ENCODE data around the gene IL31. TPM values are rescaled to one million over a fixed set of nuclear protein-coding genes. Genes with fewer than 3 reads are reported as not detected.
"Not testable (repeated sequence)": the region's sequence is repeated elsewhere in the genome, so short reads cannot be mapped to it uniquely, and the experiment has no call there.

Gene IL31
- total and polyA plus RNA-seq, 3 experiments from 2014 or later, result 4.1 to 5.1 TPM; not detected in 1

- H3K27ac Mint-ChIP-seq; H3K4me3 ChIP-seq (ENCODE audit: low read length); CTCF ChIA-PET; H3K27ac ChIP-seq (ENCODE audit: low read depth, low read length); H3K9me3 Mint-ChIP-seq; H3K9me3 ChIP-seq (ENCODE audit: low read length); H3K27me3 Mint-ChIP-seq; POLR2A ChIA-PET; H3K4me1 Mint-ChIP-seq; H3K4me1 ChIP-seq (ENCODE audit: insufficient read depth, low read length); H3K36me3 Mint-ChIP-seq; H3K27me3 ChIP-seq (ENCODE audit: insufficient read depth, low read length, poor library complexity, severe bottlenecking); DNase-seq; H3K4me3 Mint-ChIP-seq; H3K36me3 ChIP-seq (ENCODE audit: insufficient read depth, low read length): not testable (repeated sequence)
These were observed 2.5 kb upstream of the IL31 start for GRCh38 chr12:122176473-122176872.

- Mint-ChIP-seq H3K27me3 (peaks cover 2 to 6% of the 10 kb centered on the region in 2 donors), H3K4me1 (peaks cover under 1 to 5% (median 2%) of the 10 kb centered on the region in 3 donors), H3K9me3 (peaks cover 0 to 1% (median 0%) of the 10 kb centered on the region in 5 donors), H3K27ac (no peak overlapping the region), H3K4me3 (no peak overlapping the region), H3K36me3 (no peaks in the 10 kb centered on the region)
- ChIA-PET CTCF (no interaction called here), POLR2A (no interaction called here)
- Histone ChIP-seq H3K4me1 (ENCODE audit: insufficient read depth, low read length) (no peaks in the 10 kb centered on the region), H3K9me3 (ENCODE audit: low read length) (no peaks in the 10 kb centered on the region), H3K27me3 (ENCODE audit: insufficient read depth, low read length, poor library complexity, severe bottlenecking) (no peaks in the 10 kb centered on the region), H3K36me3 (ENCODE audit: insufficient read depth, low read length) (no peaks in the 10 kb centered on the region), H3K4me3 (ENCODE audit: low read length) (no peak overlapping the region), H3K27ac (ENCODE audit: low read depth, low read length) (no peak overlapping the region)
- no peak for DNase-seq
These were observed 1.6 kb downstream of the IL31 start for GRCh38 chr12:122172262-122172939.

- peaks cover 6% of the 10 kb centered on the region for H3K4me1 ChIP-seq (ENCODE audit: insufficient read depth, low read length)
- H3K36me3 ChIP-seq (ENCODE audit: insufficient read depth, low read length), result no peaks in the 10 kb centered on the region
- Mint-ChIP-seq H3K36me3 (no peaks in the 10 kb centered on the region), H3K27ac (no peak overlapping the region), H3K4me1 (peaks cover 9 to 15% (median 12%) of the 10 kb centered on the region in 3 donors), H3K4me3 (no peak overlapping the region), H3K27me3 (peaks cover 2 to 6% of the 10 kb centered on the region in 2 donors), H3K9me3 (peaks cover 0 to 1% (median 0%) of the 10 kb centered on the region in 5 donors)
- no peaks in the 10 kb centered on the region for H3K27me3 ChIP-seq (ENCODE audit: insufficient read depth, low read length, poor library complexity, severe bottlenecking)
- H3K9me3 ChIP-seq (ENCODE audit: low read length), result no peaks in the 10 kb centered on the region
- H3K4me3 ChIP-seq (ENCODE audit: low read length), result no peak overlapping the region
- DNase-seq, result no peak
- no peak overlapping the region for H3K27ac ChIP-seq (ENCODE audit: low read depth, low read length)
- ChIA-PET POLR2A (no interaction called here), CTCF (no interaction called here)
These were observed 2.6 kb downstream of the IL31 start for GRCh38 chr12:122171399-122171798.

- H3K27me3 ChIP-seq (ENCODE audit: insufficient read depth, low read length, poor library complexity, severe bottlenecking), result no peaks in the 10 kb centered on the region
- no peak for DNase-seq
- Mint-ChIP-seq H3K4me3 (no peak overlapping the region), H3K27ac (peak overlapping the region in 2 of 8 donors; percentile 25 to 87), H3K4me1 (peaks cover 11 to 16% (median 13%) of the 10 kb centered on the region in 3 donors), H3K9me3 (no peaks in the 10 kb centered on the region), H3K27me3 (peaks cover 3 to 6% of the 10 kb centered on the region in 2 donors), H3K36me3 (no peaks in the 10 kb centered on the region)
- ChIA-PET CTCF (no interaction called here), POLR2A (interaction anchor here (0.5 kb wide), 1 partner anchor 10 kb away, joined by 3 read pairs; no protein-coding TSS in a partner anchor)
- H3K4me1 ChIP-seq (ENCODE audit: insufficient read depth, low read length), result peaks cover 7% of the 10 kb centered on the region
- H3K9me3 ChIP-seq (ENCODE audit: low read length), result no peaks in the 10 kb centered on the region
- H3K27ac ChIP-seq (ENCODE audit: low read depth, low read length), result no peak overlapping the region
- H3K4me3 ChIP-seq (ENCODE audit: low read length), result no peak overlapping the region
- H3K36me3 ChIP-seq (ENCODE audit: insufficient read depth, low read length), result no peaks in the 10 kb centered on the region
These were observed 5.5 kb downstream of the IL31 start for GRCh38 chr12:122168492-122168891.

DNA sequence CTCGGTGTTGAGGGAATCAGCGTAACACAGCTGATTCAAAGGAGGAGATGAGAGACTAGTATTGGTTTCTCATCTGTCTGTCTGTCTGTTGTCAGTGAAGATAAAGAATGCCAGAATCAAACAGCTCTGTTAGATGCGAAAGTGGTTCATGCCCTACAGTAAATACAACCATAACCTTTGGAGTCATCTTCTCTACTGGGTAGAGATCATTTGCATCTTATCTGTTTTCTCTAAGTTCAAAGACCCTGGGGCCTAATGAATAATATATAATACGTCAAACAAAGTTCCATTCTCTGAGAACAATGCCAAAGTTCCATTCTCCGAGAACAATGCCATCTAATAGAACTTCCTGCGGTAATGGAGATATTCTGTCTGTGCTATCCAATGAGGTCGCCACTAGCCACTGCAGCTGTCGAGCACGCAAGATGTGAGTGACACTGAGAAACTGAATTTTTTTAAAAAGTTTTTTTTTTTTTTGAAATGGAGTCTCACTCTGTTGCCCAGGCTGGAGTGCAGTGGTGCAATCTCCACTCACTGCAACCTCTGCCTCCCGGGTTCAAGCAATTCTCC, 6.6 kb downstream of the IL31 start:
- Mint-ChIP-seq H3K9me3 (no peaks in the 10 kb centered on the region), H3K4me1 (peaks cover 17 to 25% (median 23%) of the 10 kb centered on the region in 3 donors), H3K27me3 (peaks cover 3 to 6% of the 10 kb centered on the region in 2 donors), H3K36me3 (no peaks in the 10 kb centered on the region), H3K27ac (peak overlapping the region; percentile 11 to 86 (median 81)), H3K4me3 (peak overlapping the region in 6 of 7 donors; percentile 64 to 85 (median 68))
- ChIA-PET POLR2A (interaction anchor here (0.6 to 1.3 kb wide), 2 partner anchors 58 to 408 kb away, joined by 4 to 5 read pairs; partner anchors contain the start of gene DIABLO), CTCF (interaction anchor here (0.9 to 1.9 kb wide), 4 partner anchors 9 to 44 kb away, joined by 3 to 6 read pairs (median 4); no protein-coding TSS in a partner anchor)
- no peak overlapping the region for H3K4me3 ChIP-seq (ENCODE audit: low read length)
- H3K36me3 ChIP-seq (ENCODE audit: insufficient read depth, low read length), result no peaks in the 10 kb centered on the region
- no peak overlapping the region for H3K27ac ChIP-seq (ENCODE audit: low read depth, low read length)
- no peak for DNase-seq
- H3K9me3 ChIP-seq (ENCODE audit: low read length), result no peaks in the 10 kb centered on the region
- no peaks in the 10 kb centered on the region for H3K27me3 ChIP-seq (ENCODE audit: insufficient read depth, low read length, poor library complexity, severe bottlenecking)
- H3K4me1 ChIP-seq (ENCODE audit: insufficient read depth, low read length), result peaks cover 7% of the 10 kb centered on the region

- Histone ChIP-seq H3K27ac (ENCODE audit: low read depth, low read length) (no peak overlapping the region), H3K9me3 (ENCODE audit: low read length) (no peaks in the 10 kb centered on the region), H3K36me3 (ENCODE audit: insufficient read depth, low read length) (no peaks in the 10 kb centered on the region), H3K4me1 (ENCODE audit: insufficient read depth, low read length) (peaks cover 12% of the 10 kb centered on the region), H3K27me3 (ENCODE audit: insufficient read depth, low read length, poor library complexity, severe bottlenecking) (no peaks in the 10 kb centered on the region), H3K4me3 (ENCODE audit: low read length) (no peak overlapping the region)
- peak overlapping the region; percentile 11 to 86 (median 81) for H3K27ac Mint-ChIP-seq
- no peaks in the 10 kb centered on the region for H3K36me3 Mint-ChIP-seq
- no peaks in the 10 kb centered on the region for H3K9me3 Mint-ChIP-seq
- POLR2A ChIA-PET, result interaction anchor here (0.6 to 1.3 kb wide), 2 partner anchors 59 to 407 kb away, joined by 4 to 5 read pairs; partner anchors contain the start of gene DIABLO
- CTCF ChIA-PET, result interaction anchor here (0.9 to 1.9 kb wide), 4 partner anchors 9 to 44 kb away, joined by 3 to 6 read pairs (median 4); no protein-coding TSS in a partner anchor
- peaks cover 3 to 6% of the 10 kb centered on the region in 2 donors for H3K27me3 Mint-ChIP-seq
- peak overlapping the region in 6 of 7 donors; percentile 64 to 85 (median 68) for H3K4me3 Mint-ChIP-seq
- peak in 3 of 5 donors; percentile 11 to 65 (median 17) for DNase-seq
- H3K4me1 Mint-ChIP-seq, result peaks cover 23 to 33% (median 31%) of the 10 kb centered on the region in 3 donors
These were observed 7.3 kb downstream of the IL31 start for GRCh38 chr12:122166422-122167349.

DNA sequence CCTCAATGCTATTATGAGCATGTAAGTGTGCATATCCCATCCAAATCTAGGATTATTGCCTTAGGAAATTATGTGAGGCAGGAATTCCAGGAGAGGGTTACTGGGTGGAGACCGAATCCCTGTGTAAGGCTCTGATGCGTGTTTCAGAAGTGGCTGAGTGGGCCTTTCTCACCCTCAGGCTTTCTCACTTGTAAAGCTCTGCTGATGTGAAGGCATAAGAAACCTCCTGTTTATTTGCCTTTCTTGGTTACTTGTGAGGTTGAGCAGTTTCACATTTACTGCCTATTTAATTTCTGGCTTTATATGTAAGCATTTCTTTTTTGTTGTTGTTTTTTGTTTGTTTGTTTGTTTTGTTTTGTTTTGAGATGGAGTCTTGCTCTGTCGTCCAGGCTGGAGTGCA, 11.0 kb downstream of the IL31 start:
- Histone ChIP-seq H3K4me1 (ENCODE audit: insufficient read depth, low read length) (peaks cover 12% of the 10 kb centered on the region), H3K27ac (ENCODE audit: low read depth, low read length) (no peak overlapping the region), H3K9me3 (ENCODE audit: low read length) (no peaks in the 10 kb centered on the region), H3K4me3 (ENCODE audit: low read length) (no peak overlapping the region), H3K27me3 (ENCODE audit: insufficient read depth, low read length, poor library complexity, severe bottlenecking) (no peaks in the 10 kb centered on the region), H3K36me3 (ENCODE audit: insufficient read depth, low read length) (no peaks in the 10 kb centered on the region)
- H3K36me3 Mint-ChIP-seq, result no peaks in the 10 kb centered on the region
- no peaks in the 10 kb centered on the region for H3K9me3 Mint-ChIP-seq
- no peak for DNase-seq
- ChIA-PET POLR2A (no interaction called here), CTCF (interaction anchor here (1.0 kb wide), 1 partner anchor 108 kb away, joined by 3 read pairs; no protein-coding TSS in a partner anchor)
- peak overlapping the region in 7 of 8 donors; percentile 3 to 87 (median 59) for H3K27ac Mint-ChIP-seq
- H3K4me1 Mint-ChIP-seq, result peaks cover 25 to 35% (median 34%) of the 10 kb centered on the region in 3 donors
- peak overlapping the region in 1 of 7 donors; percentile 8 for H3K4me3 Mint-ChIP-seq
- peaks cover 0 to 1% of the 10 kb centered on the region in 2 donors for H3K27me3 Mint-ChIP-seq

Measured in CD8-positive, alpha-beta memory T cell (primary cell).